GM18505 (cell line): ENCODE results near the gene TMC1.

Experiments used
- ATAC-seq: cut with Tn5 transposase; IDR thresholded peaks from one replicate; pipeline ENCODE4 v1.9.1; 2021; ENCODE audit not compliant: unreplicated experiment
- POLR2A ChIP-seq: IDR thresholded peaks from 4 replicates; pipeline ENCODE4 v1.6.1; 2011; ENCODE audit warnings: borderline replicate concordance; ENCODE audit not compliant: insufficient read depth, insufficient read length; ENCODE audit errors: extremely low read depth

The TMC1 gene

DNA sequence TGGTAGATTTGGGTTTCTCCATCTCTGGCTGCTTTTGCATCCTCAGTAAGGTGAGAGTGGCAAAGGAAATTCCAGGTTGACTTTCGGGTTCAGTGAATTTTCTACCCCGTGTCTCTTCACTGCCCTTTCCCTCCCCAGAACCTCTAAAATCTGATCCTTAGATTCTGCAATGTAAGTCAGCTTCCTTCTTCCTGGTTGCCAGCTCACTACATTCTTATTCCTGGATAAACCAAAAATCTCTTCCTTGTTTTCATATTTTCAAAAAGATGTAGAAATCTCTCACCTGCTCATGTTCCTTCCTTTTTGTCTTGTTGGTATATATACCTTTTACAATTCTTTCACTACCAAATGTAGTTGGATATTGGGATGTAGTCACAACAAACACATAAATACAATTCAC, 145.8 kb downstream of the TMC1 start:
- no peak for TF ChIP-seq POLR2A
- no peak for ATAC-seq

DNA sequence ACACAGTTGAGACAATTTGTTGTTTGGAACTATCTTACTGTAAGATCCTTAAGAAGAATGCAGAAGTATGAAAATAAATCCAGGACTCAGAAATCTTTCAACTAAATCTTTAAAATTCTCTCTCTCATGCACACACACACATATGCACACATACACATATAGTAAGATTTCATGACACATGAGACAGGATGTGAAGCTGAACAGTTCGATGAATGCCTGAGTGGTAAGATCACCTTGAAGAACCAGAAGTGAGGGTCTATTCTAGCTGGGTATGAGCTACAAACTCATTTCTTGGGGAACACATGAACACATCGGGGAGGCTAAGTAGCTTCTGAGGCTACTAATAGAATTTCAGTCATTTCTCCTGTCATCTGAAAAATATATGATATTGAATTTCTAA, 153.6 kb downstream of the TMC1 start:
- TF ChIP-seq POLR2A = no peak
- no peak for ATAC-seq

DNA sequence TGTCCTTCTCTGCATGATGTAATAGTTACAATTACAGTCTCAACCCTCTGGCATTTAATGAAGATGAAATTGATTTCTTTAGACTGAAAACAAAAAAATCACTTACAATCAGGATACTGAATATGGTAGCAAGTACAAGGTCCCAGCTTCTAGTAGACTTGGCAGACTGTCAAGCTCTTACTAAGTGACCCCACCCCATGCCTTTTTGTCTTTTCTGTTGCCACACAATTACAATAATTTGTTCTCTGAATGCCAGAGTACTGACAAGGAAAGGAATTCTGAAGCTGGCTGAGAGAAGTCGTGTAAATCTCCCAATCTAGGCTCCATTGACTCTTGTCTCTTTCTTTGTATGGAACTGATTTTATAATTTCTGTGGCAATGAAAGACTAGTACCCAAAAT, 154.2 kb downstream of the TMC1 start:
- TF ChIP-seq POLR2A = no peak
- no peak for ATAC-seq

DNA sequence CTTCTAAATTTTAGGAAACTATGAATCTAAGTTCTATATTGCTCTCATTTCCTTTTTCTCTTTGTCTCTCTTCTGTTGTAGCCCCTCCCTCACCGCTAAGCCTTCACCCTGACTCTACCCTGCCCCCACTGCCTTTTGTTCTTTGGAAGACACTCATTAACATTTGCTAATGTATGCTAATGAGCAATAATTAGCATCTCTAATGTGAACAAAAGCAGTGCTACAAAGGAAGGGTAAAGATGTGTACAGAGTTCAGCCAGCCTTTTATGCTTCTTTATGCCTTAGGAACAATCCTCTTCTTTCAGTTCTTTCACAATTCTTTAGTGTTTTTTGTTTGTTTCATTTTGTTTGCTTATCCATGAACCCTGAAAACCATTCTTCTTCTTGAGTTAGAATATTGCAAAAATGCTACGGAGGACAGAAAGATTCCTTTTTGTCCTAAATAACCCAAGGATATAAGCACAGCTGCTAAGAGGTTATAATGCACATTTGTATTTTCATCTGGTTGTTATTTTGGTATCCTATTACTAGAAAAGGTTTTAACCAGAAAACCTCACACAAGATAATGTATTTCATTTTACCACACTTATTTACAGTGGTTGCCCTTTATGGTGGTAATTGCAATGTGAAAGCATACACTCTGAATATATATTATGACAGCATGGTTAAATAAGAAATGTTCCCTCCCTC, 159.3 kb downstream of the TMC1 start:
- no peak for TF ChIP-seq POLR2A
- ATAC-seq = no peak

DNA sequence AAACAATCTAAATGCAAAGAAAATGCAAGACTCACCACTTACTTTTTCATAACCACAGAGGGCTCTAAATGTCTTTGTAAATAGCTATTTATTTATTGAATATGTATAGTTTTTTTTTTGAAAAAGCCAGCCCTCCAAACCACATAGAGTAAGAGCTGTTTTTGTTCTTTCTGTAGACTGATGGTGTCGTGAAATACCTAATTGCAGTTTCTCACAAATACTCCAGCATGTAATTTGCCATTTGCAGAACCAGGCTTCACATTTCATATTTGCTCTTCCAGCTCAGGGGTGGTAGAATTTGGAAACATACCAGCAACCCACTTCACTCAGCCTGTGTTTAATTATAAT, 159.8 kb downstream of the TMC1 start:
- no peak for ATAC-seq

DNA sequence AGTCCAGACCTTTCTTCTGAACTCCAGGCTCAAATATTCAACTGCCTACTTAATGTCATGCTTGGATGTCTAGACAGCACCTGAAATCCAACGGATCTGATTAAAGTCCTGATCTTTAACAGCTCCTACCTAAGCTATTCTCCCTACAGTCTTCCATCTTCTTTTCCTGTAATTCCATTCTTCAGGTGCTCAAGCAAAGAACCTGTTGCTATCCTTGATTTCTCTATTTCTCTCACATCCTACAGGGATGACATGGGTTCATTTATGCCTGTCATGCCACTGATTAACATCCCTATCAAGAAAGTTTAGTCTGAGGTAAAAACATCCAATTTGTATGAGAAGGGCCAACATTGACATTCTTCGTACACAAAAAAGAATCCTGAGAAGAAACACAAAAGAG, 163.2 kb downstream of the TMC1 start:
- no peak for TF ChIP-seq POLR2A

More for the DNA sequence above, 159.8 kb downstream of the TMC1 start:
- TF ChIP-seq POLR2A = no peak

DNA sequence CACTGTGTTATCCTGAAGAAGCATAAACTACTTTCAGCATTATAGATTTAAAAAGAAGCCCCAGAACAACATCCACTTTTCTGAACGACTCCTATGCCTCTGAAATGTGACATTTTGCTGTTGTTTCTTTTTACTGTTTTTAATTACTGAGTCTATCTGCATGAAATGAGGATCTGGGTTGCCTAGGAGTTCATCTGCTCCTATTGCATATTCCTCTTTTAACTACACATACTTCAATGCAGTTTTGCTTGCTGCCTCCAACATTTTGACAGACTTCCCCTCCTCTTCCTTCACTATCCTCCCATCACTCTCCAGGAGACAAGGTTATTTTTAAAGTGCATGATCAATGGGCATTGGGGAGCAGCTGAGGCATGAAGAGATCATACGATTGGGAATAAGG, 164.5 kb downstream of the TMC1 start:
- ATAC-seq = no peak
- TF ChIP-seq POLR2A = no peak

More for the DNA sequence above, 163.2 kb downstream of the TMC1 start:
- ATAC-seq = no peak

DNA sequence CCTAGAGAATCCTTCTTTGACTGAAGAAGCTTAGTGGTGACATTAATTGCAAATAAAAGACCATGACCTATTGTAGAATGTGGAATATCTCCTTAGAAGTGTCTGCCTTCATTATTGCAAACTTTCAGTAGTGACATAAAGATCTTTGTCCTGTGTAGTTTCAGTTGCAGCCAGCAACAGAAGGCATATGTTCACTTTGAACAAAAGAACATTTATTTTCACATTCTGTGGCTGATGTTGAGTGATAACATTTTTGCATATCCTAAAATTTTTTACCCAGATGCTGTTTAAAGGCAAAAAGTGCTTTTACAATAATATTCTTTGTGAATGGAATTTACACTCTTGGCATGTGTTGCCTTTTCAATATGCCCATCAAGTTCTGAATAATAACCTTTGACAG, 165.9 kb downstream of the TMC1 start:
- TF ChIP-seq POLR2A = no peak
- ATAC-seq = no peak

DNA sequence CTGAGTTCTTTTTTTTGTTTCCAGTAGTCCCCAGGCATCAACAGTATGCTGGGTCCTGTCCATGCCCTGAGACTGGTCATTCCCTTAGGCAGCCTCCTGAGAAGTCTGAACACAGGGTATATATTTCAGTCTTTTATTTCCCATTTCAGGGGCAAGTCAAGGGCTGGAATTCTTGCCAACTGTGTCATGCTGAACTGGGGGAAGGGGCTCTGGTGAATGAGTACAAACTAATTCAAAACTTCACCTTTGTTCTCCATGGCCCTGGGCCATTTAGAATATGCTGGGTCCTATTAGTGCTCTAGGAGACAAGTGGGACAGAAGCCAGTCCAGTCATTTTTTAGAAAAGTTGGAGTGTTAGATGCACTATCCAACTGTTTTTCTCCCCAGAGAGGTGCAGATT, 170.3 kb downstream of the TMC1 start:
- ATAC-seq = no peak
- TF ChIP-seq POLR2A = no peak

DNA sequence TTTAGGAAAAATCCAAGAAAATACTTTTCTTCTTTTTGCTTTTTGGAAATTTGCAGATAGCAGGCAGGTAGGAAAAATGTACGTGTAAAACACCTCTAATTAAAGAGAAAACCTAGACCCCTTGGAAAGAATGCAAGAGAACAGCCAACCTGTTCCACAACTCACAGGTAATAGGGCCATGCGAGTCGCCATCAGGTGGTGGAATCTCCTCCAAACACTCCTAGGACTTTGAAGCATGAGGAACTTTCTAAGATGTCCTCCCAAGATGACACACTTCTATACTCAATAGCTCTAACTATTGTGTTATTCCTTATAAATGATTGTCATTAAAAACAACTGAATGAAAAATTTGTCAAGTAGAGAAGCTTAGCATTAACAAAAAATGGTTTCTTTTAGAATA, 174.0 kb downstream of the TMC1 start:
- TF ChIP-seq POLR2A = no peak
- no peak for ATAC-seq

DNA sequence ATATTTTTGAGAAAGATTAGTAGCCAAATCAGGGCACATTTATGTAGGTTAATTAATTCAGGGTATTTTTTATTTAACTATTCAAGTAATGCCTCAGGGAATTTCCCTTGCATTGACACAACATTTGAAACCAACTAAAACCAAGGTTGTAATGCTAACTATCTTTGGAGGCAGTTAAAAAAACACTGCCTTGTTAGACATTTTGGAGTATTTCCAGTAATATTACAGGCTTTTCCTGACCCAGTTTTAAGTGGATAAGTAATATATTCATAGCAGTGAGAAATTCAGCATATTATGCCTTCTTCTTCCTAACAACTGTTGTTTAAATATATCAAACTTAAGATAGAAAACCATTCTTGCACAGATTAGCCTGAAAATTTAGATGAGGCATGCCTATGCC, 175.1 kb downstream of the TMC1 start:
- ATAC-seq = no peak
- no peak for TF ChIP-seq POLR2A

DNA sequence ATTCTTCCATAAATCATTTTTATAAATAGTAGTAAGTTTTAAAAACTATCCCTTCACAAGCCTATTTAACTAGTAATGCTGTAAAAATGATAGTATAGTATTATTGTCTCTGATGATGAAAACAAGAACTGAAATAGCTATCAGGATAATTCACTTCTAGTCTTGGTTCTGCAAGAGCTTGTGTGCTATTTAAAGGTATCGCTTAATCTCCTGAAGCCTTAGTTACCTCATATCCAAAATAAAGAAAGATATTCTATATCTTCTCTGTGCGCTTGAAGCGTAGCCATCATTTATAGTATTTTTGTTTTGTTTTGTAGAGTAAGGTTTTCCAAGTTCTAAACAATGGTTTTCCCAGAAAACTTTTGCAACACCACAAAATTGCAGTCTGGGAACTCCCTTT, 180.1 kb downstream of the TMC1 start:
- ATAC-seq = no peak
- TF ChIP-seq POLR2A = no peak

DNA sequence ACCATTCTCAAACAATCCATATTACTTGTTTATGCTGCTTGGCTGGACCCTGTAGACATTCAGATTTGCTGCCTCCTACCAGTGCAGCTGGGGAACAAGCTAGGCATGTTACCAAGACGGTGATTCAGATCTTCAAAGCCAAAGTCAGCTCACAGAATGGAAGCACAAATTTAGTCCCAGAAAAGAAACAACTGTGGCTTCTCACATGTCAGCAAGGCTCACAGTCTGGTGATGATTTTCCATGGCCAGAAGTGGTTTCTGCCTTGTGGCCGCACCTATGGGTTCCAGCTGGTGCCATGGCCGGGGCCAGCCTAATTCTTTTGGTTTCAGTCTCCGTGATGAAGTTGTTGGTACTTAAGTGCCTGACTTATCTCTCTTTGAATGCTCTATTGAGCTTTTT, 182.2 kb downstream of the TMC1 start:
- no peak for TF ChIP-seq POLR2A
- no peak for ATAC-seq

DNA sequence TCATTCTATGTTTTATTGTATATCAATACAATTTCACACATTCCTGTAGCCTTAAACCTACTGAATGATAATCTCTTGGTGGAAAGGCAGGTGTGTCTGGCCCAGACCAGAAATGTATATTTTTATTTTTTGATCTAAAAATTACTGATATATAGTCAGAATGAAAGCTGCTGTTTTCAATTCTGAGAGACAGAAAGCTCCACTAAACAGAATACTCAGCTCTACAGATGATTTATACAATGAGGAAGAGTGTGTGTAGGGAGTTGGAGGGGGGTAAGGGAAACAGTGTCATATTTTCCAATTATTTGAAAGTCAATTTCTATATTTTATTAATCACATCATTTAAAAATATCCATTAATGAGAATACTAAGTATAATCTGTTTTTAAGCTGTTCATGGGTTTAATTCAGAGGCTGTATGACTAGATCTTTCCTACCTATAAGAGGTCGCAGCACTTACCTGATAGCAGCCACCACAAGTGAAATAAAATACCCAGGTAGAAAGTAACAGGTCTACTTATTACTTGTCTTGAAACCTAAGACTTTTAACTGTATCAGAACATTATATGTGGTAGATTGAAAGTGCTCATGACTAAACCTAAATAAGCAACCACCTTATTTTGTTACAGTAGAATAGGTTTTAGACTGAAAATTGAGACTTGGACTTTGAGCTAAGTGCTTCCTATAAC, 183.4 kb downstream of the TMC1 start:
- no peak for TF ChIP-seq POLR2A
- no peak for ATAC-seq
